ENCODE data around the gene LMX1A.

Gene LMX1A

DNA sequence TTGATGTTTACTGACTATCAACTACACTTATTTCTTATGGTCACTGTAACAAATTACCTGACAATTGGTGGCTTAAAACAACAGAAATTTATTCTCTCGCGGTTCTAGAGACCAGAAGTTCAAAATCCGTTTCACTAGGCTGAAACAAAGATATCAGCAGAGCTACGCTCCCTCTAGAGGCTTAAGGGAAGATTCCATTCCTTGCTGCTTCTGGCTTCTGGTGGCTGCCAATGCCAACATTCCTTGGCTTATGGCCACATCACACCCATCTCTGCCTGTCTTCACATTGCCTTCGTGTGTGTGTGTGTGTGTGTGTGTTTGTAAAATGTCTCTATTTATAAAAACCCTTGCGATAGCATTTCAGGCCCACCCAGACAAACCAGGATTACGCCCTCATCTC is 66.4 kb downstream of the LMX1A start:
- peak; percentile 1 for DNase-seq (ENCODE audit: low read depth)
- no peak overlapping the region for H3K4me3 ChIP-seq (ENCODE audit: low read length)
- TF ChIP-seq, protein P1, sequence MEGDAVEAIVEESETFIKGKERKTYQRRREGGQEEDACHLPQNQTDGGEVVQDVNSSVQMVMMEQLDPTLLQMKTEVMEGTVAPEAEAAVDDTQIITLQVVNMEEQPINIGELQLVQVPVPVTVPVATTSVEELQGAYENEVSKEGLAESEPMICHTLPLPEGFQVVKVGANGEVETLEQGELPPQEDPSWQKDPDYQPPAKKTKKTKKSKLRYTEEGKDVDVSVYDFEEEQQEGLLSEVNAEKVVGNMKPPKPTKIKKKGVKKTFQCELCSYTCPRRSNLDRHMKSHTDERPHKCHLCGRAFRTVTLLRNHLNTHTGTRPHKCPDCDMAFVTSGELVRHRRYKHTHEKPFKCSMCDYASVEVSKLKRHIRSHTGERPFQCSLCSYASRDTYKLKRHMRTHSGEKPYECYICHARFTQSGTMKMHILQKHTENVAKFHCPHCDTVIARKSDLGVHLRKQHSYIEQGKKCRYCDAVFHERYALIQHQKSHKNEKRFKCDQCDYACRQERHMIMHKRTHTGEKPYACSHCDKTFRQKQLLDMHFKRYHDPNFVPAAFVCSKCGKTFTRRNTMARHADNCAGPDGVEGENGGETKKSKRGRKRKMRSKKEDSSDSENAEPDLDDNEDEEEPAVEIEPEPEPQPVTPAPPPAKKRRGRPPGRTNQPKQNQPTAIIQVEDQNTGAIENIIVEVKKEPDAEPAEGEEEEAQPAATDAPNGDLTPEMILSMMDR (conservative IDR thresholded peaks at IDR 0.05; ENCODE audit: low read depth, low read length) = peak; percentile 17

DNA sequence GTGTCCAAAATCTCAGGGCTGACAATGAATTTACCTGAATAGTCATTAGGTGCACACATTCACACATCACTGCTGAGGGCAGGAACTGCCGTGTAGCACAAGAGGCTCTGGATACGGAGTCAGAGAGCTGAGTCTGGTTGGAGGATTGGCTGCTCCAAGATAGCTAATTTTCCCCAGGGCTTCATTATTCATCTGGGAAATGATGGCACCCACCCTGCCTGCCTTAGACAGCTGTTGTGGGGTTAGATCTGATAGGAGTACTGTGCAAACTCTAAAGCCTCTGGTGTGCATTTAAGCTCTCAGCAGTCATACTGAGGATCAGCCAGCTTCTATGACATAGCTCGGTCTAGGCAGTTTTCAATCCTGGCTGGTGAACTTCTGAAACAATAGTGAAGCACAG is 67.0 kb downstream of the LMX1A start:
- TF ChIP-seq, protein P1 (conservative IDR thresholded peaks at IDR 0.05; ENCODE audit: low read depth, low read length) = no peak

DNA sequence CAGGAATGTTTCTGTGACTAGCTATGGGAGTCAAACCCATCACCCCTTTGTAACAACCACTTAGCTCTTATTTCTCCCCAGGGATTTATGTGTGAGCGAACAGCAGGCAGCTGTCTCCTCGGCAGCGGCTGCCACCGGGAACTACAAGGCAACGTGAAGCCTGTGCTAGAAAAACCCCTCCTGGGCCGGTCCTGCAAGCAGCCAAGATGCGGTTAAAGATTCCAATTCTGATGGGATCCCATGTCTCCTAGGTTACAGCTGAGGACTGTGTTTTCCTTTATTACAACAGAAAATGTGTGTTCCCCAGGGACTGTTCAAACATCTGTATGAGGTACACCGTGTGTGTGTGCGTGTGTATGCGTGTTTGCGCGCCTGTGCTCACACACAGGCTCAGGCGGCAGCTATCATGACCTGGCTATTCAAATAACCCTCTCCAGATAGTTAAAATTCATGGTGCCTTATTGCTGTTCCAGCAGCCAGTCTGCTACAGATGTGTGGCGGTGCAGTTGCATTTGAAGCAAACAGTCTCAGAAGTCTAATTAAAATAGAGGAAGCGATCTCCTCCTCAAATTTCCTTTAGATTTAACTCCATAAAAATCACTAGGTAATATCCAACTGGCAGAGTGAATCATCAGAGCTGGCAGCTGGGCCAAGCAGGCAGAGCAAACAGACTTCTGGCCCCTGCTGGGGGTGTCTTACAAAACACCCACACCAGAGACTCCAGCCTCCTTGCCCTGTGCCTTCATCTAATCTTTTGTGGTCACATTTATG is 68.0 kb downstream of the LMX1A start:
- H3K4me3 ChIP-seq (ENCODE audit: low read length) = no peak overlapping the region
- DNase-seq (ENCODE audit: low read depth) = no peak
- TF ChIP-seq, protein P1 (conservative IDR thresholded peaks at IDR 0.05; ENCODE audit: low read depth, low read length) = no peak

More for the DNA sequence above, 67.0 kb downstream of the LMX1A start:
- DNase-seq (ENCODE audit: low read depth) = no peak
- no peak overlapping the region for H3K4me3 ChIP-seq (ENCODE audit: low read length)

DNA sequence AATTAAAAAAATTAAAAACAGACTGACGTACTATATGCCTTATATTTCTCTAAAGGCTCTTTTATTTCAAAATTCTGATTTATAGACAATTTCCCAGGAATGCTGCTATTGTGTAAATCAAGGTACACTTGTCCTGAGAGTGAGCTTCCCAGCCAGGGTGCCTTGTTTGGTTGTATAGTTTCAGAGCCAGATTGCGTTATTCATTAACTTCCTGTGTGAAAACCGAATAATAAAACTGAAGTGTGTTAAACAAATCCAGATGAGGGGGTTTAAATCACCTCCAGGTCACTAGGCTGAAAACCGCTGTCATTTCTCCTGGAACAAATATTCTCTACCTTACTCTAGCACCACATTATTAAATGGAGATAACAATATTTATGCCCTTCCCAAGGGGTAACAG is 68.7 kb downstream of the LMX1A start:
- no peak for DNase-seq (ENCODE audit: low read depth)
- H3K4me3 ChIP-seq (ENCODE audit: low read length) = no peak overlapping the region
- TF ChIP-seq, protein P1 (conservative IDR thresholded peaks at IDR 0.05; ENCODE audit: low read depth, low read length) = no peak

DNA sequence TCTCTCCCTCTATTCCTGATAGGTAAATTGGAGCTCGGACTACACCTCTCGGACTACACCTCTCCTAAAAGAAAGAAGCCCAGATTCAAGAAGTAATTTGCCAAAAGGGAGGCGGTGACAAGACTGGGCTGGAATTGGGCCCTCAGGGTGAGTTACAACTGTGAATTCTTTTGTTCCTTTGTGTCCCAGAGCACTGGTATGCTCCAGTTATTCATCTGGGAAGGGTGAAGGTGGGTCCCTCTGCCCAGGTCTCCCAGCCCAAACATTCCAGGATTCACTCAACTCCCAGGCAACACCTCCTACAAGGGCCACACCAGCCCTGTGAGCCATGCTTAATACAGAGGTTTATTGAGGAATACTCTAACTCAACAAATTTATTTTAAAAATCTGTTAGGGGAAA is 69.2 kb downstream of the LMX1A start:
- no peak overlapping the region for H3K4me3 ChIP-seq (ENCODE audit: low read length)
- DNase-seq (ENCODE audit: low read depth) = no peak
- TF ChIP-seq, protein P1 (conservative IDR thresholded peaks at IDR 0.05; ENCODE audit: low read depth, low read length) = no peak

DNA sequence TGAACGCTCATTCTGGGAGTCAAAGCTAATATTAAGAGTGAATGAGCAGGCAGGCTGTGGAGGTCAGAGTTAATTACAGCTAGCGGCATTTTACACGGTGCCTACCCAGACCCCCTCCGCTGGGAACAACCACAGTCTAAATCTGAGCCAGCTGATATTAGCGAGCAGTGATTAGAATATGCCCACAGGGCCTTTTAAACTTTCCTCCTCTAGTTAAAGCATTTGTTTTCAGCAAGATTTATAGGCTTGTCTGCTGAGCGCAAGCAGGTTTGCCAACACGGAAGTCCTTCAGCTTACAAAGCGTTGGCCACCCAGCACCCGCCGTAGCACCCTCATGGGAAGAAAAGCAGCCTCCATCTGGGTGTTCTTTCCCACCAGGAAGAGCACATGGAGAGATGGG is 72.1 kb downstream of the LMX1A start:
- no peak for DNase-seq (ENCODE audit: low read depth)
- TF ChIP-seq, protein P1 (conservative IDR thresholded peaks at IDR 0.05; ENCODE audit: low read depth, low read length) = no peak

DNA sequence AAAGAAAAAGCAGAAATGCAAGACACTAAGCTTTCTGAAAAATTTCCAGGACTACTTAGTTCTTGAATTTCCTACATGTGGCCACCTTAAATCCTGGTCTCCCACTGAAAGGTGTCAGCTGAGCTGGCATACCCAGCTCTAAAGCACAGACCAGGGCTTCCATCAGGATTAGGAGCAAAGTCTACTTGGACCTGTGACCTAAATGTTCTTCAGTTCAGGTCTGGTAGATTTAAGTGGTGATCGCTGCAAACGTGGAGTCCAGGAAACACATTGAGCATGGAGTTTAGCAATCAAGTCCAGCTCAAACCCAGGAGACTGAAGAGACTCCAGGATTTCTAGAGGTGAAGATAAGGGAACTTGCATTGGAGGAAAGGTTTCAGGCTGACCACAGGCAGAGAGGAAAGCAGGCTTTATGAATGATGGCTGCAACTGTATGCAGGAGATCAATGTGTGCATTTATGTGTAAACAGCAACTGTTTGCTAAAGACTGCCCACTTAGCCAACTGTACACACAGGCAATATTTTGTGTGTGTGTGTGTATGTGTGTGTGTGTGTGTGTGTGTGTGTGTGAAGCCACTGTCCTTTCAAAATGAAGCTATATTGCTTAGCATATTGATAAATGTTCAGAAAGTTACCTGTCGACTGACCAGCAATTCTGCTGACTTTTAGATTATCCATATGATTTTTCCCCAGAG is 75.2 kb downstream of the LMX1A start:
- no peak overlapping the region for H3K4me3 ChIP-seq (ENCODE audit: low read length)
- TF ChIP-seq, protein P1 (conservative IDR thresholded peaks at IDR 0.05; ENCODE audit: low read depth, low read length) = no peak
- no peak for DNase-seq (ENCODE audit: low read depth)

More for the DNA sequence above, 72.1 kb downstream of the LMX1A start:
- no peak overlapping the region for H3K4me3 ChIP-seq (ENCODE audit: low read length)
